PFSK-1 (cell line): ENCODE measurements around the gene NIT2.

Experiments
- FOXP2 ChIP-seq: optimal IDR thresholded peaks from 2 replicates; pipeline ENCODE3; 2011; ENCODE audit warnings: borderline replicate concordance, control low read depth, inconsistent platforms; ENCODE audit not compliant: insufficient read depth; ENCODE audit errors: extremely low read length, extremely low read depth
- POLR2AphosphoS5 ChIP-seq: IDR thresholded peaks from 2 replicates; pipeline ENCODE4 v1.6.1; 2012; ENCODE audit warnings: low read depth, mild to moderate bottlenecking, control low read depth, low read length, moderate library complexity
- SIN3A ChIP-seq: IDR thresholded peaks from 2 replicates; pipeline ENCODE4 v1.6.1; 2012; ENCODE audit warnings: mild to moderate bottlenecking, low read length, moderate library complexity, borderline replicate concordance; ENCODE audit not compliant: insufficient read depth
- TAF1 ChIP-seq: IDR thresholded peaks from 2 replicates; pipeline ENCODE4 v1.6.1; 2012; ENCODE audit warnings: low read length, control low read depth, borderline replicate concordance; ENCODE audit not compliant: insufficient read depth
- TF ChIP-seq, protein P1 (sequence below), 2 experiments: IDR thresholded peaks; 2 replicates each; pipeline versions ENCODE4 v1.6.1 to v1.8.0; 2011 to 2012; ENCODE audit warnings: low read depth in 2 of 2, low read length in 2 of 2, control low read depth in 1 of 2, inconsistent platforms in 1 of 2, mild to moderate bottlenecking in 1 of 2, moderate library complexity in 1 of 2; ENCODE audit not compliant: insufficient read depth in 1 of 2

The NIT2 gene

DNA sequence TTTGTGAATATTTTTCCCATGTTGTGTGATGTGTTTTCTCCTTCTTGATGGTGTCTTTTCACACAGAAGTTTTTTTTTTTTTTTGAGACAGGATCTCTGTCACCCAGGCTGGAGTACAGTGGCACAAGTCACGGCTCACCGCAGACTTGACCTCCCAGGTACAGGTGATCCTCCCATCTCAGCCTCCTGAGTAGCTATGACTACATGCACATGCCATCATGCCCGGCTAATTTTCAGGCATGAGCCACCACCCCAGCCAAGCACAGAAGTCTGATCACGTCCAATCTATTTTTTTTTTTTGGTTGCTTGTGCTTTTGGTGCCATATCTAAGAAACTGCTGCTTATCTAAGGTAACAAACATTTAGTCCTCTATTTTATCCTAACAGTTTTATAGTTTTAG is 41.7 kb downstream of the NIT2 start:
- no peak for TF ChIP-seq TAF1
- no peak for TF ChIP-seq POLR2AphosphoS5
- TF ChIP-seq SIN3A = no peak
- TF ChIP-seq, protein P1, sequence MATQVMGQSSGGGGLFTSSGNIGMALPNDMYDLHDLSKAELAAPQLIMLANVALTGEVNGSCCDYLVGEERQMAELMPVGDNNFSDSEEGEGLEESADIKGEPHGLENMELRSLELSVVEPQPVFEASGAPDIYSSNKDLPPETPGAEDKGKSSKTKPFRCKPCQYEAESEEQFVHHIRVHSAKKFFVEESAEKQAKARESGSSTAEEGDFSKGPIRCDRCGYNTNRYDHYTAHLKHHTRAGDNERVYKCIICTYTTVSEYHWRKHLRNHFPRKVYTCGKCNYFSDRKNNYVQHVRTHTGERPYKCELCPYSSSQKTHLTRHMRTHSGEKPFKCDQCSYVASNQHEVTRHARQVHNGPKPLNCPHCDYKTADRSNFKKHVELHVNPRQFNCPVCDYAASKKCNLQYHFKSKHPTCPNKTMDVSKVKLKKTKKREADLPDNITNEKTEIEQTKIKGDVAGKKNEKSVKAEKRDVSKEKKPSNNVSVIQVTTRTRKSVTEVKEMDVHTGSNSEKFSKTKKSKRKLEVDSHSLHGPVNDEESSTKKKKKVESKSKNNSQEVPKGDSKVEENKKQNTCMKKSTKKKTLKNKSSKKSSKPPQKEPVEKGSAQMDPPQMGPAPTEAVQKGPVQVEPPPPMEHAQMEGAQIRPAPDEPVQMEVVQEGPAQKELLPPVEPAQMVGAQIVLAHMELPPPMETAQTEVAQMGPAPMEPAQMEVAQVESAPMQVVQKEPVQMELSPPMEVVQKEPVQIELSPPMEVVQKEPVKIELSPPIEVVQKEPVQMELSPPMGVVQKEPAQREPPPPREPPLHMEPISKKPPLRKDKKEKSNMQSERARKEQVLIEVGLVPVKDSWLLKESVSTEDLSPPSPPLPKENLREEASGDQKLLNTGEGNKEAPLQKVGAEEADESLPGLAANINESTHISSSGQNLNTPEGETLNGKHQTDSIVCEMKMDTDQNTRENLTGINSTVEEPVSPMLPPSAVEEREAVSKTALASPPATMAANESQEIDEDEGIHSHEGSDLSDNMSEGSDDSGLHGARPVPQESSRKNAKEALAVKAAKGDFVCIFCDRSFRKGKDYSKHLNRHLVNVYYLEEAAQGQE (IDR thresholded peaks at IDR 0.05; ENCODE audit: insufficient read depth in 1 of 2, low read depth in 2 of 2, low read length in 2 of 2) = no peak
- TF ChIP-seq FOXP2 = no peak

DNA sequence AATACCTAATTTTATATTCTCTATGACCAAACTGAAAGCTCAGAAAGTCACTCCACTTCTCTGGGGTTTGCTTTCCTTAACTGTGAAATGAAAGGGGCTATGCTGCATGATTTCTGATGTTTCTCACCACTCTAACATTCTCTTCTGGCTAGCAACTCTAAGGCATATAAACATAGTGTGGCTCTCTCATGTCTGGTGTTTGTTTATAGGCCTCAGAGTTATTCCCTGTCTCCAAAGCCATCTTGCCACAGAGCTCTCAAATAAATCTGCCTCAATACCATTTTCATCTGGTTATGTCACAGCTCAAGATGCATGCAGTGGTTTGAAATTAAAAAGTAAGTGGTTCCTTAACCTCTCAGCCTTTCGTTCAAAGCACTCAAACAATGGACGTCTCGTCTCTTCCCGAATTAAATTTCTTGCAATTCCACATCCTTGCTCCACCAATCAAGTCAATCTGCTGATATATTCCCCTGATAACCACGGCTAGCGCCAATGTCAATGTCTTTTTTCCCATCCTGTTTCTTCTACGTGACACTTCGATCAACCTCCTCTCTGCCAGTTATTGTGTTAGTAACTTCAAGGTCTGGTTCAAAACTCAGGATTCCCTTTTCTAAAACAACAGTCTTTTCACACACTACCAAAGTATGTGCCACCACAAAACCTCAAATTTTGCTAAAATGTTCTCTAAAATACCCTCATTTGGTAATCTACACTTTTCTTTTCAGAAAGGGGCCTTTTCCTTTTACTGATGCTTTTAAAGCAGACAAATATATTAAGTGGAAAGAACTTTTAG is 50.4 kb downstream of the NIT2 start:
- TF ChIP-seq, protein P1 (IDR thresholded peaks at IDR 0.05; ENCODE audit: insufficient read depth in 1 of 2, low read depth in 2 of 2, low read length in 2 of 2) = no peak
- TF ChIP-seq SIN3A = no peak
- TF ChIP-seq POLR2AphosphoS5 = no peak
- TF ChIP-seq TAF1 = no peak
- TF ChIP-seq FOXP2 = no peak

DNA sequence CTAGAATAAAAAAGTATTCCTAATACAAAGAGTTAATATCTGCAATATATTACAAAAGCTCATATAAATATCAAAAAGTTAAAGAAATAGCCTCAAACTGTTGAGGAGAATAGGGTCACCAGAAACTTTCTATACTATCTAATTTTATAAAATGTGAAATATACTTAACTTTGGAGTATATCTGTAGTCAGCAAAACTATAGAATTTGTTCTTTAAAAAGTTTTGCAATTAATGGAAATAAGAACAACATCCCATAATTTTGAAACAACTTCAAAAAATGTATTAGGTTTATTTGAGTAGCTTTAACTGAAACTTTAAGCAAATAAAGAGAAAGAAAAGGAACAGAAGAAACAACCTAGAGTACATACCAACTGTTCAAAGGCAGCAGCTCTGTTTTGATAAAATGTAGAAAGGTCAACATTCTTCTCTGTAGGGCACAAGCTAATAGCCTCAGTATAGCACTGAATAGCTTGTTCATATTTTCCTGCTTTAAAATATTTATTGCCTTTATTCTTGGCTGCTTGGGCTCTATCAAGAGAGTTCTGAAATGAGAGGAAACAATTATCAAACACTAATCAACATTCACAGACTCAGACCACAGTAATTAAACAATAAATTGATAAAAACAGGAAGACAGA is 52.0 kb downstream of the NIT2 start:
- TF ChIP-seq FOXP2 = no peak
- TF ChIP-seq TAF1 = no peak

DNA sequence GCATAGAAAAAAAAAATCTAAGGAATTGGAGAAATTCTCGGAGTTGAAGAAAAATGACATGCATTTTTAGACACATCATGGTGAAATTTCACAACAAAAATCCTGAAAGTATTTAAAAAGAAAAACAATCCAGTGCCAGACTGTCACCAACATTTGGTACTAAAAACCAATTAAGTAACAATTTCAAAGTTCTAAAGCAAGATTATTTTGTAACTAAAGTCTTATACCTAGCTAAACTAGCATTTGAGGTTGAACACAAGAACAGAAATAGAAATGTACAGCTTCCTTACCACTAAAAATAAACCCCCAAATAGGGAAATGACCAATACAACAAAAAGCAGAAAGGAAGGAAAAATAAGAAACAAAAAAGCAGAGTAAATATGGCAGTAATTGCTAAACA is 54.5 kb downstream of the NIT2 start:
- TF ChIP-seq POLR2AphosphoS5 (no peak), FOXP2 (no peak)

DNA sequence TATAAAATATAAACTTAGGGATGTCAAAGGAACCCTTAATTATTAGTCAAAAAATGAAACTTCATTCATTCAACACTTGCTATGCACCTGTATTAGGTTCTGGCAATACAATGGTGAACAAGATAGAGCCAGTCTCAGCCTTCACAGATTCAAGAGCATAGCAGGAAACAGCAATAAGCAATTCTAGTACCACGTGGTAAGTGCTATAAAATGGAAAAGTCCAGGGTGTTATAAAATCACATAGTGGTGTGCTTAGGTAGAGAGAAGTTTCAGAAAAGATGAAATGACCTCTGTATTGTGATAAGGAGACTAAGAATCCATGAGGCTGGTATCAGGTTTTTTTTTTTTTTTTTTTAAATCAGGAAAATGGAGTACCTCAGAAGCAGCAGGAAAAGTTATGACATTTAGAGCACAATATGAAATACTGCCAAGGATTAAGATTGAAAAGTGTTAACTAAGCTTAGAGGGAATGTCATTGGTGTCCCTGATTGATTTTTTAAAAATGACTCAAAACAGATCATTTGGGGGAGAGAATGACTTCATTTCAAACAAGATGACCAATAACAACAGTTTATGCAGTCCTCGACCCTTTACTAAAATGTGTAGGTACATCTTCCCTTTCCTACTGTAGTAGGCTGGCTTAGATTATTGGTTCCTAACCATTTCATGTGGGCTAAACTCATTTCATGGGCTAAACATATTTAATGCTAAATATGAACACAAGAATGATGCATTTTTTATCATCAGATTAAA is 61.3 kb downstream of the NIT2 start:
- TF ChIP-seq POLR2AphosphoS5 (no peak), FOXP2 (no peak), SIN3A (no peak), TAF1 (no peak)
- TF ChIP-seq, protein P1 (IDR thresholded peaks at IDR 0.05; ENCODE audit: insufficient read depth in 1 of 2, low read depth in 2 of 2, low read length in 2 of 2) = no peak
